DMS153 treated with DMSO at 0.1 percent for 48 hours (cell line): Measurements from ENCODE around the gene UTS2.

Experiments
- DNase-seq: peaks from one replicate; lab custom pipeline; 2025; ENCODE audit not compliant: unreplicated experiment; lab: John Stamatoyannopoulos, UW

The UTS2 gene

DNA sequence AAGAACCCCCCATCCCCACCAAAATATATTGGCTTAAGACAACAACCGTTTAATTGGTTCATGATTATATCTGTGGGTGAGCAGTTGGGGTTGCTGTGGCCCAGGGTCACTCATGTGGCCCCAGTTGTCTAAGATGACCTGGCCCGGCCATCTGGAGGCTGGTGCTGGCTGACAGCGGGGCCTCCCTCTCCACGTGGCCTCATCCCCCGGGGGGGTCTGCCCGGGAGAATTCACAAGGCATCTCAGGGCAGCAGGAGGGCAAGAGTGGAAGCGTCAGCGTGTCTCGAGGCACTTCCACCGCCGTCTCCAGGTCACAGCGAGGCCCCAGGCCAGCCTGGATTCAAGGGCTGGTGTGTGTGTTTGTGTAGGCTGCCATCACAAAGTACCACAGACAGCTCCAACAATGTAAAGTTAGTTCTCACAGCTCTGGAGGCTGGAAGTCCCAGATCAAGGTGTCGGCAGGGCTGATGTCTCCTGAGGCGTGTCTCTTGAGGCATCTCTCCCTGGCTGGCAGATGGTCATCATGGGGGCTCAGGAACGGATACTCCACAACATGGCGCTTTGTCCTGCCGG, 11.0 kb upstream of the UTS2 start:
- DNase-seq: no peak

- no peak for DNase-seq
Measured at GRCh38 chr1:7862211-7863060, 9.6 kb upstream of the UTS2 start.

DNA sequence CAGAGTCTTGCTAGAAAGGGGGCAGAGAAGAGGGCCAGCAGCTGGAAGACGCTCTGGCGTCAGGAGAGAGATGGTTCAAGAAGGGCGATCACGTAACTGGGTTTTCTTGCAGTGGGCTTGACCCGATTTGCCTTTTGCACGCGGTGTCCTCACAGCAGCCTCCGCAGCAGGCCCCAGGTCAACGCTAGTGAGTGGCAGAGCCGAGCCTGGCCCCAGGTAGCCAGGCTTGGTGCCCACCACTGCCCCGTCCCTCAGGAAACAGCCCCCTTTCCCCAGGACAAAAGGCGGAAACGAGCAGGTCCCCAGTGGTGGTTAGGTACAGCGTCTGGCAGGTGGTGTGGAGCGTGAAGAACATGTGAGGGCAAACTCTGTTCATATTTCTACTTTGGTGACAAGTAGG, 8.6 kb upstream of the UTS2 start:
- DNase-seq: no peak

DNA sequence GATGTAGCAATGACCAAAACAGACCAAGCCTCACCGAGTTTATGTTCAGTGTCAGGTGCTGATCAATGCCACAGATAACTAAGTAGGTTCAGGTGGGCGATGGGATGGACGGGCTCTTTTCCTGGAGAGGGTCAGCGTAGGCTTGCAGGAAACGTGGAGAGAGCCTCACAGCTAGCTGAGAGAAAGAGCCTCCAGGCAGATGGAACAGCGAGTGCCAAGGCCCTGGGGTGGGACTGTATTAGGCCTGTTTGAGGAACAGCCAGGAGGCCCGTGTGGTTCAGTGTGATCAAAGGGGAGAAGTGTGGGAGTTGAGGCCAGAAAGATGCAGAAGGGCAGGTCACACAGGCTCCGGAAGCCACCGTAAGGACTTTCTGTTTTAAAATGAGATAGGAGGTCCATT, 7.3 kb upstream of the UTS2 start:
- no peak for DNase-seq

- no peak for DNase-seq
Measured at GRCh38 chr1:7859406-7859805, 6.5 kb upstream of the UTS2 start.

- DNase-seq: no peak
Measured at GRCh38 chr1:7857985-7858384, 5.1 kb upstream of the UTS2 start.

GRCh38 chr1:7857000-7857399, 4.1 kb upstream of the UTS2 start:
- DNase-seq: no peak

DNA sequence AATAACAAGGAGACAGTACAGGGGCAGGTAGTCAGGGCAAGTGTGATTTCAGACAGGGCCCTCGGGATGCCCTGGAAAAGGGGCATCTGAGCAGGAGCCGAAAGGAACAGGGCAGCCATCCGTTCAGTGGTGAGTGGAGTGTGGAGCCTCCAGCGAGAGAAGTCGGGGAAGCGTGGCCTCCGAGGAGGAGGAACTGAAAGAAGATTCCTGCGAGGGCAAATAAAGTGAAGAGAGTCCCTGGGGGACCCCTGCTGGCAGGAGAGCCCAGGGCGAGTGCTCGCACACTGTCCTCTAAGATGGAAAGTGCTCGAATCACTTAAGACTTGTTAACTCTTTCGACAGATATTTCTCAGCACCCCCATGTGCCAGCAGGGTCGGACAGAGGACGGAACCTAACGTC, 3.5 kb upstream of the UTS2 start:
- DNase-seq: peak; percentile 16

DNA sequence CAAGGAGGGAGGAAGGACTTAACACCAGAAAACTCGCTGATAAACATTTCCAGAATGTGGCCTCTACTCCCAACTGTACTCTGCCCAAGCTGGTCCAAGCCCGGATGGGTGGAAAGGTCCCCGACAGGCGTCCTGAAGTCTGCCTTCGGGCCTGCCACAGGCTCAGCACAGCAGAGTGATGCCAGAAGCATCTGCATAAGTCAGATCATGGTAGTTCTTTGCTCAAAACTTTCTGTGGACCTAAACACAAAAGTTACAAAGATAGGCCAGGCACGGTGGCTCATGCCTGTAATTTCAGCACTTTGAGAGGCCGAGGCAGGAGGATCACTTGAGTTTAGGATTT, 790 bp upstream of the UTS2 start:
- DNase-seq: no peak

DNA sequence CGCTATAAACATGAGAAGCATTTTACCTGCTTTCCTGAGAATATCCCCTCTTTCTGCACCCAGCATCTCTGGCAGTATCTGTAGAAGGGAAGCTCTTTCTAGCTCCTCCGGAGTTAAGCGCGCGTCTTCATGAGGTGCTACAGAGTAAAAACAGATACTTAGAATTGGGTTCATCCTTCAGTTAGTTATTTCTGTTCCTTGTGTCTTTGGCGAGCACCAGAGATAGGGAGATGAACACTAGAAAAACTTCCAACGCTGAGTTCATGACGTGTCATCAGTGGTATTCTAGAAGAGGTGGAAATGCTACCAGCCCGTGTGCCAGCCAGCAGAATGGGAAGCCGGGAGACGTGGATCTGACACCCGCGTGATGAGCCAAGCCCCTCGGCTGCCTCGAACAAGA, 2.1 kb downstream of the UTS2 start:
- DNase-seq: no peak

GRCh38 chr1:7847599-7847998, 5.3 kb downstream of the UTS2 start:
- no peak for DNase-seq

- no peak for DNase-seq
Measured at GRCh38 chr1:7846656-7847055, 6.2 kb downstream of the UTS2 start.

GRCh38 chr1:7845761-7846160, 7.1 kb downstream of the UTS2 start:
- no peak for DNase-seq

DNA sequence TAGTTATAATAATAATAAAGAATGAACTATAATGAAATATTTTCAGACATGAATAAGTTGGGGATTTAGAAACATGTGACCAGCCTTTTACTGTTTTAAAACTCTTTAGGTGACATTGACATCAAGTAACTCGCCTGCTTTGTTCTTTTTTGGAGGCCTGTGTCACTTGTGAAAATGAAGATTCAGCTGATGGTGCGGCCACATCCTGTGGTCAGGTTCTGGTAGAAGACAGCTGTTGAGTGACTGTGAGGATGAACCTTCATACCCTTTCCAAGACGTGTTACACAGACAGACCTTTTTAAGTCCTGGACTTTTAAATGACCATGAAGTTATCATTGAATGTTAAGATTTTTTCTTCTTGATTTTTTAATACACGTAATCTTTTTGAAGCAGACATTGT, 10.3 kb downstream of the UTS2 start:
- no peak for DNase-seq

GRCh38 chr1:7839526-7839925, 13.3 kb downstream of the UTS2 start:
- DNase-seq: no peak

- DNase-seq: no peak
Measured at GRCh38 chr1:7838714-7839113, 14.2 kb downstream of the UTS2 start.

DNA sequence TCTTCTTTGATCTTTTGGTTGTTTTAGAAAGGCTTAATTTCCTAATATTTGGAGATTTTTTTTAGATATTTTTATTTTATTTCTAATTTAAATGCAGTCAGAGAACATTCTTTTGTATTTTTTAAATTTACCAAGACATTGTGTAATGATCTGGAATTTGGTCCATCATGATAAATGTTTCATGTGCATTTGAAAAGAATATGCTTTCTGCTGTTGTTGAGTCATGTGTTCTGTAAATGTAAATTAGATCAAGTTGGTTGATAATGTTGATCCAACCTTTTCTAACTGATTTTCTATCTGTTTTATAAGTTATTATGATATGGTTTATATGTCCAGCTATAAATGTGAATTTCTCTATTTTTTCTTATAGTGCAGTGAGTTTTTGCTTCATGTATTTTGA, 19.8 kb downstream of the UTS2 start:
- no peak for DNase-seq

- no peak for DNase-seq
Measured at GRCh38 chr1:7831458-7831857, 21.4 kb downstream of the UTS2 start.

GRCh38 chr1:7827126-7827955, 25.5 kb downstream of the UTS2 start:
- DNase-seq: no peak

DNA sequence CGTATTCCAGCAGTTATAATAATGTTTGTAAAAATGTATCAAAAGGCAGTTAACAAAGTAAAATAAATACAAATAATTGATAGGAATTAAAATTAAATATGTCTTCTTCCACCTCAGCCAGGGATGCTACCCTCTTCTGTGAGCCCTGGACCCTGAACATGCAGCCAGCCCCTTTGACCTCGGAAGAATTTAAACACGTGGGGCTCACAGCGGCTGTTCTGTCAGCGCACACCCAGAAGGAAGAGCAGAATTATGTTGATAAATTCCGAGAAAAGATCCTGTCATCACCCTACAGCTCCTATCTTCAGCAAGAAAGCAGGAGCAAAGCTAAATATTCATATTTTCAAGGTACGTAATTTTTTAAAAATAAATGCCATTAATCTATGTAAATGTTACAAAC, 26.5 kb downstream of the UTS2 start:
- DNase-seq: no peak

GRCh38 chr1:7824701-7825100, 28.2 kb downstream of the UTS2 start:
- DNase-seq: no peak

GRCh38 chr1:7821282-7821681, 31.6 kb downstream of the UTS2 start:
- DNase-seq: no peak
